ENCODE data around the gene PLEKHG4. TPM values are rescaled to one million over a fixed set of nuclear protein-coding genes. Genes with fewer than 3 reads are reported as not detected.

The PLEKHG4 gene
- total RNA-seq, 2 experiments from 2014 or later: 22.7 to 24.6 TPM

DNA sequence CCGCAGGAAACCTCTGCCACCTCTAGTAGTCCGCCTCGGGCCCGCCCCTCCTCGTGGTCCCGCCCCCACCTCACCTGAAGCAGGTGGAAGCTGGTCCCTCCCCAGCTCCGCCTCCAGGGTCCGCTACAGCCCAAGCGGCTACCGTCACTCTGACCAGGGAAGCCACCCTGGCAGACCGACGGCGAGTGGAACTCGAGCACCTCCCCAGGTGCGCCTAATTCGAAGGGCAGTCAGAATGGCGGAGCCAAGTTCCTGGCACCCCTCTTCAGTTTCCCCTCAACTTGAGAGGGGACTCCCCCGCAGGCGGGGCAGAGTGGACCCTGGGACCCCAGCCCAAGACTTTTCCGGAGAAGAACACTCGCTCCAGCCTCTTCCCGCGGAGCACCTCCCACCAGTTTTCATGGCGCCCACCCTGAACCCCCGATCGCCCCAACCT is 32.6 kb upstream of the PLEKHG4 start:
- Mint-ChIP-seq H3K27me3 (peaks cover 1% of the 10 kb centered on the region), H3K9me3 (no peaks in the 10 kb centered on the region), H3K36me3 (peaks cover 4% of the 10 kb centered on the region), H3K4me1 (ENCODE audit: low read depth) (peaks cover 47% of the 10 kb centered on the region), H3K4me3 (peak overlapping the region; percentile 90), H3K27ac (peak overlapping the region; percentile 86)
- ChIA-PET CTCF (interaction anchor here (1.0 to 2.0 kb wide), 5 partner anchors 9 to 147 kb away, joined by 4 to 10 read pairs (median 7); partner anchors contain the start of genes TMEM208 and TPPP3), POLR2A (interaction anchor here (0.8 to 5.0 kb wide), 6 partner anchors 10 to 316 kb away, joined by 3 to 37 read pairs (median 3); partner anchors contain the start of genes ATP6V0D1, E2F4, MATCAP1 and TMEM208)
- DNase-seq: no peak
- intact Hi-C loops (cut with micrococcal nuclease): loop anchor here (1.0 to 10.0 kb wide), 6 partner anchors 19 to 418 kb away; partner anchors contain the start of genes ACD, C16orf86, CTCF and ENKD1

DNA sequence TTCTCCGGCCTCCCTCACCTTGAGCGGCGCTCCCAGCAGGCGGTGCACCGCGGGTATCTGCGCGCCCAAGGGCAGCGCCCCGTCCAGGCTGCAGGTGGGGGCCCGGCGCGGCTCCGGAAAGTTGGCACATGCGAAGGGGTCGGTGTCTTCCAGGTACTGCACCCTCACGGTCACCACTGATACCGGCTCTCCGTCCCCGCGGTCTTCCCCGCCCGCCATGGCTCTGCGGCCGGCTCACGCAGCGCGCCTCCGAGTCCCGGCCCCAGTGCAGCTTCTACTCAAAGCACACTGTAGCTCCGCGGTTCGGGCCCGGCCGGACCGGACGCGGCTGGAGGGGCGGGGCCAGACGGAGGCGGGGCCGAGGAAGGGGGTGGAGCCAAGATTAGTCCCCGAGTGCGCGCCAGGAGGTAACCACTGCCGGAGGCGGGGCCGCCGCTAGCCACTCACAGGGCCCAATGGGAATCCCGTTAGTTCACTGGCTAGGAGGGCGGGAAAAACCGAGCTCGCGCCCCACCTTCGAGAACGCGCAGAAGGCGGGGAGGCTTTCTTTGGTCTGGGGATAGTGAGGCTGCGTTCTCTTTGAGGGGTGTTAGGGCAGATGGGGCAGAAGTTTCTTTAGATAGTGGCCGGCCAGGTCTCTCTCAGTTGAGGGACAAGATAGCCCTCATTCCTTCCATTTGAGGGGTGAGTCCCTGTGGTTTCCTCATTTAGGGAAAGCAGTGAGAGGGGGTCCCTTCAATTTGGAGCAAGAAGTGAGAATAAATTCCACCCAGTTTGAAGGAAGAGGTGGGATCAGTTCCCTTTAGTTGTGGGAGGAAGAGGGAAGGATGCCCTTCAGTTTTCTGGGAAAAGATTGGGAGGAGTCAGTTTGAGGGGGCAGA is 31.9 kb upstream of the PLEKHG4 start, which contains the start of gene FHOD1:
FHOD1 (minus strand) TSS at position 290 of the 881 bp plus-strand sequence; CDS start at position 219, 71 bp downstream.
- H3K27ac Mint-ChIP-seq: peak within 1 kb of the TSS; percentile 86

DNA sequence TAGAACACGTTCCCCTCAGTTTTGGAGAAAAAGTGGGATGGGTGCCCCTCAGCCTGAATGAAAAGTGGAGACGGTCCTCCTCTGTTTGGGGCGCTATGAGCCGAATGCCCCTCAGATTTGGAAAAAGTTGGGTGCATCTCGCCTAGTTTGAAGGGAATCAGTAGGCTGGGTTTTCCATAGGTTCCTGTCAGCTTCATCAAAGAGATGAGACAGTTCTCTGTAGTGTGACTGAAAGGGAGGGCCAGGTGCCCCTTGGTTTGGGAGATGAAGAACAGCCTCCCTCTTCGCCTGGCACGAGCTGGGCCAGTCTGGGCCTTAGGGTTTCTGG is 31.3 kb upstream of the PLEKHG4 start:
- H3K9me3 Mint-ChIP-seq: no peaks in the 10 kb centered on the region
- CTCF ChIA-PET: interaction anchor here (1.0 to 2.9 kb wide), 8 partner anchors 9 to 184 kb away, joined by 3 to 14 read pairs (median 6); partner anchors contain the start of gene TPPP3
- peak overlapping the region; percentile 86 for H3K27ac Mint-ChIP-seq
- DNase-seq: no peak
- POLR2A ChIA-PET: interaction anchor here (0.6 to 5.0 kb wide), 8 partner anchors 12 to 234 kb away, joined by 3 to 37 read pairs (median 4); partner anchors contain the start of gene TMEM208
- peaks cover 41% of the 10 kb centered on the region for H3K4me1 Mint-ChIP-seq (ENCODE audit: low read depth)
- peaks cover 1% of the 10 kb centered on the region for H3K27me3 Mint-ChIP-seq
- peak overlapping the region; percentile 90 for H3K4me3 Mint-ChIP-seq
- intact Hi-C loops (cut with micrococcal nuclease): loop anchor here (10.0 kb wide), 1 partner anchor 417 kb away; the partner anchor contains the start of genes ACD, C16orf86, ENKD1 and PARD6A
- peaks cover 4% of the 10 kb centered on the region for H3K36me3 Mint-ChIP-seq

More for the DNA sequence above, 31.9 kb upstream of the PLEKHG4 start, which contains the start of gene FHOD1:
- POLR2A ChIA-PET: interaction anchor here (0.8 to 5.0 kb wide), 10 partner anchors 11 to 316 kb away, joined by 3 to 37 read pairs (median 3); partner anchors contain the start of genes ATP6V0D1, E2F4, MATCAP1 and TMEM208
- intact Hi-C loops (cut with micrococcal nuclease): loop anchor here (1.0 to 10.0 kb wide), 6 partner anchors 20 to 417 kb away; partner anchors contain the start of genes ACD, C16orf86, CTCF and ENKD1
- Mint-ChIP-seq H3K4me3 (peak within 1 kb of the TSS; percentile 90), H3K4me1 (ENCODE audit: low read depth) (peaks cover 44% of the 10 kb centered on the region), H3K36me3 (peaks cover 4% of the 10 kb centered on the region), H3K27me3 (peaks cover 1% of the 10 kb centered on the region), H3K9me3 (no peaks in the 10 kb centered on the region)
- DNase-seq: peak; percentile 99
- CTCF ChIA-PET: interaction anchor here (1.0 to 2.0 kb wide), 8 partner anchors 9 to 184 kb away, joined by 3 to 10 read pairs (median 6); partner anchors contain the start of genes TMEM208 and TPPP3

DNA sequence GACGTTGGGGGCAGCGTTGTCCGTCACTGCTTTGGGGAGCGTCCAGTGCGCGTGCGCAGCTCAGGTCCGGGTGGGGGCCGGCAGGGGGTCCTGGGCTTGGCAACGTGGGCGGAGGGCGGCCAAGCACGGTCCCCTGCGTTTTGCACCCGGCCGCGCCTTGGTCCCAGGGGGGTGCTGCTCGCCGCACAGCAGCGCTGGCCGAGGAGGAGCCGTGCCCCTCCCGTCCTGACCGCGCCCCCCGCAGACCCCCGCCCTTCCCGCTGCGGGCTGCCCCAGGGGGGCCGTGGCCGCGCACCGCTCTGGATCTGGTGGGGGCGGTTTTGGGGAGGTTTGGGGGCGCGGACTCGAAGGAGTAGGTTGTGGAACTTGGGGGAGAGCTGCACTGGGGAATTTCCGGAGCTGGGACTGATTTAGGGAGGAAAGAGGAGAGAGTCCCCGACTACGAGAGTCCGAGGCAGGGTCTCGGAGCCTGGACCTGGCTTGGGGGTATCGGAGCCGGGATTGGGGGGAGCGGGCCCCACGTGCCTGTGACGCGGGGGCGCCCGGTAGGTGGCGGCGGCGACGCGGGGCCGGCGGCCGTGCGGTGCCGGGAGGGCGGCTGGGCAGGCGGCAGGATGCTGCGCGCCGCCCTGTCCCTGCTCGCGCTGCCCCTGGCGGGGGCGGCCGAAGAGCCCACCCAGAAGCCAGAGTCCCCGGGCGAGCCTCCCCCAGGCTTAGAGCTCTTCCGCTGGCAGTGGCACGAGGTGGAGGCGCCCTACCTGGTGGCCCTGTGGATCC is 30.7 kb upstream of the PLEKHG4 start, which contains the start of gene SLC9A5:
SLC9A5 (plus strand) TSS at position 579 of the 777 bp plus-strand sequence; CDS start at position 615, 36 bp downstream.
- H3K4me3 Mint-ChIP-seq: peak within 1 kb of the TSS; percentile 90
- intact Hi-C loops (cut with micrococcal nuclease): loop anchor here (10.0 kb wide), 1 partner anchor 416 kb away; the partner anchor contains the start of genes ACD, C16orf86, ENKD1 and PARD6A
- peaks cover 4% of the 10 kb centered on the region for H3K36me3 Mint-ChIP-seq
- peaks cover 1% of the 10 kb centered on the region for H3K27me3 Mint-ChIP-seq
- ChIA-PET CTCF (interaction anchor here (0.6 to 2.9 kb wide), 8 partner anchors 12 to 233 kb away, joined by 3 to 14 read pairs (median 4); partner anchors contain the start of genes ATP6V0D1 and TPPP3), POLR2A (interaction anchor here (0.6 to 1.5 kb wide), 5 partner anchors 18 to 234 kb away, joined by 3 to 5 read pairs (median 4); no protein-coding TSS in a partner anchor)
- peak within 1 kb of the TSS; percentile 86 for H3K27ac Mint-ChIP-seq
- H3K4me1 Mint-ChIP-seq (ENCODE audit: low read depth): peaks cover 37% of the 10 kb centered on the region
- DNase-seq: peak; percentile 47
- no peaks in the 10 kb centered on the region for H3K9me3 Mint-ChIP-seq

DNA sequence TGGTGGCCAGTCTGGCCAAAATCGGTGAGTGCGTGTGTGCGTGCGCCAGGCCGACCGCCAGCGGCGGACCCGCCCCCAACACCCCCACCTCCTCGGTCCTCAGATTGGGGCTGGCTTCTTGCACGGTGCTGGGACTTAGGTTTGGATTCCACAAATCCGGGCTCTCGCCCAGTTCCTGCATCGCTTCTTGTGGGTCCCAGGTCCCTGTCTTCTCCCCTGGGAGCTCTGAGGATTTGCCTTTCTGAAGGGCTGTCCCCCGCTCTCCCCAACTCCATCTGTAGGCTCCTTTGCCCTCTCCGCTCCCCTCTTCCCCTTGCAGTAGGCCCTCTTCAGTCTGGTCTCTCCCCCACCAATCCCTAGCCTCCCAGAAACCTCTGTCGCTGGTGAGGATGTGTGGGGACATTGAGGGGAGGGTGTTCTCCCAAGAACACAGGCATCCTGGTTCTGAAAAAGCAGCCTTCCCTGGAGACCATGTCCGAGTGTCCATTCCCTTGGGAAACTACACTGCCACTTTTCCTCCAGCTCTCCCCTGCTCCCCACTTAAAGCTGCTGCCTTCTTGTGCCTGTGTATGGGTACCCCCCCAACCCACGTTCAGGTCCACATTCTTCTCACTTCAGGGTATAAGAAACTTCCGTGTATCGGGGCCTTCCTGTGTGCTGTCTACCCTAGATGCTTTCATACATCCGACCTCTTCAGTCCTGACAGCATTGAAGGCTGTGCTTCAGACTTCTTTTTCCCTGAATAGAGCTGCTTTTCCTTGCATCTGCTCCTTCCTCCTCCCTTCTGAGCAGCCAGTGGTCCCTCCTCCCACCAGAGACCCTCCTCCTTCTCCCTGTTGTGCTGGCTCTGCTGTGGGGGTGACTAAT is 29.9 kb upstream of the PLEKHG4 start:
- no peak for DNase-seq
- peaks cover 29% of the 10 kb centered on the region for H3K4me1 Mint-ChIP-seq (ENCODE audit: low read depth)
- no peaks in the 10 kb centered on the region for H3K9me3 Mint-ChIP-seq
- POLR2A ChIA-PET: interaction anchor here (1.0 to 1.5 kb wide), 3 partner anchors 17 to 29 kb away, joined by 3 to 5 read pairs (median 4); no protein-coding TSS in a partner anchor
- intact Hi-C loops (cut with micrococcal nuclease): loop anchor here (10.0 kb wide), 1 partner anchor 415 kb away; the partner anchor contains the start of genes ACD, C16orf86, ENKD1 and PARD6A
- H3K36me3 Mint-ChIP-seq: peaks cover 4% of the 10 kb centered on the region
- H3K4me3 Mint-ChIP-seq: peak overlapping the region; percentile 77
- CTCF ChIA-PET: interaction anchor here (0.6 to 2.9 kb wide), 7 partner anchors 11 to 232 kb away, joined by 3 to 14 read pairs (median 4); partner anchors contain the start of genes ATP6V0D1 and TPPP3
- H3K27ac Mint-ChIP-seq: no peak overlapping the region
- H3K27me3 Mint-ChIP-seq: peaks cover 1% of the 10 kb centered on the region

DNA sequence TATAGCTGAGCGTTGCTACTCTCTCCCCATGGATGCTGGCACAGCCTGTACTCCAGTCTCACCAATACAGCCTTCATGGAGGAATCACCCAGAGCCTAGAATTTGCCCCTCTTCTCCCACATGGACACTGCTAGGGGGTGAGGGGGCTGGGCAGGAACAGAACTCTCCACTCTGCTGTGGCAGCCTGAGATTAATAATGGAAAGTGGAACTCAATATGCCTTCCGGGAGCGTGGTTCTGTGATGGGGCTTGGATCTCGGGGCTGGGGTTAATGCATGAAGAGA is 29.3 kb upstream of the PLEKHG4 start:
- POLR2A ChIA-PET: interaction anchor here (1.0 to 1.5 kb wide), 2 partner anchors 27 to 29 kb away, joined by 3 to 4 read pairs; no protein-coding TSS in a partner anchor
- Mint-ChIP-seq H3K27ac (no peak overlapping the region), H3K4me1 (ENCODE audit: low read depth) (peaks cover 23% of the 10 kb centered on the region), H3K27me3 (peaks cover 1% of the 10 kb centered on the region), H3K36me3 (peaks cover 2% of the 10 kb centered on the region), H3K9me3 (no peaks in the 10 kb centered on the region), H3K4me3 (peak overlapping the region; percentile 77)
- no peak for DNase-seq
- intact Hi-C loops (cut with micrococcal nuclease): no loop called here
- CTCF ChIA-PET: interaction anchor here (1.0 to 2.9 kb wide), 4 partner anchors 10 to 179 kb away, joined by 3 to 14 read pairs (median 8); no protein-coding TSS in a partner anchor

DNA sequence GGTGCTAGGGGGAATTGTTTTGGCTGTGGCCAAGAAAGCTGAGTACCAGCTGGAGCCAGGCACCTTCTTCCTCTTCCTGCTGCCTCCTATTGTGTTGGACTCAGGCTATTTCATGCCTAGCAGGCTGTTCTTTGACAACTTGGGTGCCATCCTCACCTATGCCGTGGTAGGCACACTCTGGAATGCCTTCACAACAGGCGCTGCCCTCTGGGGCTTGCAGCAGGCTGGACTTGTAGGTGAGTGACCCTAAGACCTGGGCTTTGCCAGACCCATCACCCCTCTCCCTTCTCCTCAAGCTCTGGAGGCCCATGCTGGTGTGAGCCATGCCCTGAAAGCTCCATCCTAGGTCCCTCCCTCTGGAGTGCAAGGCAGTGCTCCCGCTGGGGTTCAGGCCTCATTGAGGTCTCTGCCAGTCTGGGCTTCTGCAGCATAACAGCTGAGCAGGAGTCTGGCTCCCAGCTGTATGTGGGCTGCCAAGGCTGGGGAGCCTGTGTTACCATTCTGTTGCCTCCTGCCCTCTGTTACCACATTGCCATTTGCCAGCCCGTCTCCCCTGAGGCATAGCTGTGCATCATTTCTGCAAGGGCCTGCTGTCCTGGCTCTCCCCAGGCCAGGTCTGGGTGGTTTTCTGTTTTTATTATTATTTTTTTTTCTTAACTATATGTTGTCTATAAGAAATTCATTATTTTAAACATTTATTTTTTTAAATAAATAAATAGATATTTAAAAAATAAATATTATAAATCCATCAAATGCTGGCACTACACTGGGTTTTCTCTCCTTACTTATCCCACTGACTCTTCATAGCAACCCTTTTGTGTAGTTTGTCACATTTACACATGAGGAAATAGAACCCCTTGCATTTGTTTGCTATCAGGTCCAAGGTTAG is 26.5 kb upstream of the PLEKHG4 start:
- Mint-ChIP-seq H3K4me1 (ENCODE audit: low read depth) (peaks cover 12% of the 10 kb centered on the region), H3K9me3 (no peaks in the 10 kb centered on the region), H3K4me3 (no peak overlapping the region), H3K27me3 (peaks cover 3% of the 10 kb centered on the region), H3K27ac (no peak overlapping the region), H3K36me3 (no peaks in the 10 kb centered on the region)
- POLR2A ChIA-PET: no interaction called here
- no peak for DNase-seq
- intact Hi-C loops (cut with micrococcal nuclease): no loop called here
- CTCF ChIA-PET: interaction anchor here (0.6 to 2.9 kb wide), 3 partner anchors 35 to 195 kb away, joined by 3 to 8 read pairs (median 3); no protein-coding TSS in a partner anchor

DNA sequence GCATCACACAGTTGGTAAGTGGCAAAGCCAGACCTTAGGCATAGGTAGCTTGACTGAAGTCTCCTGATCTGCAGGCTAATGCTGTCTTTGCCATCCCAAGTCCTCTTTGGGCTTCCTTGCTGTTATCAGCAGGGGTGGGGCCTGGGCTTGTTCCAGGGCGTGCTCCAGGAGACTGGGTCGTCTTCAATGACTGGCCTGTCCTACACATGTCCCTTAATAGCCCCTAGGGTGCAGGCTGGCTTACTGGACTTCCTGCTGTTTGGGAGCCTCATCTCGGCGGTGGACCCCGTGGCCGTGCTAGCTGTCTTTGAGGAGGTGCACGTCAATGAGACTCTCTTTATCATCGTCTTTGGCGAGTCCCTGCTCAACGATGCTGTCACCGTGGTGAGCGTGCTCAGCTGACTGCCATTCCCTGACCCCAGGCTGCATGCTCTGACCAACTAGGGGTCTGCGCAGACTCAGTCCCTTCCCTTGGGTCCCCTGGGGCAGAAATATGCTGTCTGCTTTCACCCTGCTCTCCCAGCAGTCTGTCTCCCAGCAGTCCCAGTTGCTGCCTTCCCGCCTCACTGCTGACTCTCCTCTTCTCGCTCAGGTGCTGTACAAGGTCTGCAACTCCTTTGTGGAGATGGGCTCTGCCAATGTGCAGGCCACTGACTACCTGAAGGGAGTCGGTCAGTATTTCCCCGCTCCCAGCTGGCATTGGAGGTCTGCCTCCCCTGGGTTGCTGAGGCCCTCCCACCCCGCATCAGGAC is 24.4 kb upstream of the PLEKHG4 start:
- DNase-seq: no peak
- H3K27ac Mint-ChIP-seq: no peak overlapping the region
- H3K36me3 Mint-ChIP-seq: peaks cover 2% of the 10 kb centered on the region
- H3K27me3 Mint-ChIP-seq: peaks cover 4% of the 10 kb centered on the region
- no peak overlapping the region for H3K4me3 Mint-ChIP-seq
- ChIA-PET CTCF (no interaction called here), POLR2A (no interaction called here)
- intact Hi-C loops (cut with micrococcal nuclease): no loop called here
- no peaks in the 10 kb centered on the region for H3K4me1 Mint-ChIP-seq (ENCODE audit: low read depth)
- H3K9me3 Mint-ChIP-seq: no peaks in the 10 kb centered on the region

DNA sequence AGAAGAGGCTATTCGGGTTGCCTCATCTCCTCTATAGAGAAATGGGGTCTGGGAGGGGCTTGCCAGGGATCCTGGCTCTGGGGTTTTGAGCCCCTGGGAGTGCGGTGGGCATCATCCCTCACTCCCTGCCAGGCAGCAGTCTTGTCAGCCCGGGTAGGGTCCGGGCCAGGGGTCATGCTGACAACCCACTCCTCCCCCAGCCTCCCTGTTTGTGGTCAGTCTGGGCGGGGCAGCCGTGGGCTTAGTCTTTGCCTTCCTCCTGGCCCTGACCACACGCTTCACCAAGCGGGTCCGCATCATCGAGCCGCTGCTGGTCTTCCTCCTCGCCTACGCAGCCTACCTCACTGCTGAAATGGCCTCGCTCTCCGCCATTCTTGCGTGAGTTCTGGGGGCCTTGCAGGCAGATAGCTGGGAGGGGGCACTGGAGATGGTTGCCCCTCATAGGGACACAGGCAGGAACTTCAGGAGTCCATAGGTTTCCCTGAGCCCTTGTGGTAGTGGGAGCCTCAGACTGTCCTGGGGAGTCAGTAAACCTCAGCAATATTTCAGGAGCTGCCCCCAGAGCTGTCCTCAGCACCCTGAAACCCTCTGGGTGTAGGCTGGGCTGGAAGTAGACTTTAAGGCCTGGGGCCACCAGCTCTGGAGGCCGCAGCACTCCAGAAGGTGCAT is 23.6 kb upstream of the PLEKHG4 start:
- Mint-ChIP-seq H3K4me3 (no peak overlapping the region), H3K9me3 (no peaks in the 10 kb centered on the region), H3K36me3 (peaks cover 2% of the 10 kb centered on the region), H3K27me3 (peaks cover 4% of the 10 kb centered on the region), H3K4me1 (ENCODE audit: low read depth) (no peaks in the 10 kb centered on the region), H3K27ac (no peak overlapping the region)
- POLR2A ChIA-PET: no interaction called here
- CTCF ChIA-PET: no interaction called here
- intact Hi-C loops (cut with micrococcal nuclease): no loop called here
- no peak for DNase-seq
